H9 (cell line): ENCODE data around the gene IFNGR1. TPM values are rescaled to one million over a fixed set of nuclear protein-coding genes. Genes with fewer than 3 reads are reported as not detected.

ENCODE experiments used
- DNase-seq: peaks from one replicate; pipeline ENCODE4 v3.0.0-alpha.2; 2017
- H2AFZ ChIP-seq: one replicate; pipeline ENCODE4 v1.6.1; 2013; ENCODE audit warnings: mild to moderate bottlenecking, low read length, control low read depth, moderate library complexity
- H2AK5ac ChIP-seq: 2 replicates; pipeline ENCODE4 v1.6.1; 2013; ENCODE audit warnings: low read length, control low read depth, mixed read lengths; ENCODE audit not compliant: insufficient read length
- H2BK120ac ChIP-seq: one replicate; pipeline ENCODE4 v1.6.1; 2013; ENCODE audit warnings: low read depth, mild to moderate bottlenecking, low read length, control low read depth, inconsistent platforms; ENCODE audit not compliant: poor library complexity, severe bottlenecking
- H2BK12ac ChIP-seq: 2 replicates; pipeline ENCODE4 v1.6.1; 2013; ENCODE audit warnings: low read length, control low read depth, mixed read lengths, low read depth; ENCODE audit not compliant: insufficient read length
- H2BK15ac ChIP-seq: 2 replicates; pipeline ENCODE4 v1.6.1; 2013; ENCODE audit warnings: low read depth, low read length, control low read depth
- H2BK20ac ChIP-seq: one replicate; pipeline ENCODE4 v1.6.1; 2013; ENCODE audit warnings: low read depth, mild to moderate bottlenecking, low read length, control low read depth, inconsistent platforms; ENCODE audit not compliant: poor library complexity, severe bottlenecking
- H2BK5ac ChIP-seq: 2 replicates; pipeline ENCODE4 v1.6.1; 2013; ENCODE audit warnings: low read length, control low read depth, mixed read lengths; ENCODE audit not compliant: insufficient read length
- H3K14ac ChIP-seq: 2 replicates; pipeline ENCODE4 v1.6.1; 2013; ENCODE audit warnings: low read length, control low read depth; ENCODE audit not compliant: insufficient read depth
- H3K18ac ChIP-seq: 2 replicates; pipeline ENCODE4 v1.6.1; 2013; ENCODE audit warnings: low read depth, mild to moderate bottlenecking, mixed read lengths, low read length, control low read depth; ENCODE audit not compliant: insufficient read length
- H3K23ac ChIP-seq: 2 replicates; pipeline ENCODE4 v1.6.1; 2013; ENCODE audit warnings: low read length, control low read depth, mixed read lengths, low read depth; ENCODE audit not compliant: insufficient read length
- H3K23me2 ChIP-seq: 2 replicates; pipeline ENCODE4 v1.6.1; 2013; ENCODE audit warnings: low read depth, mild to moderate bottlenecking, mixed read lengths, low read length, control low read depth; ENCODE audit not compliant: insufficient read length, poor library complexity, severe bottlenecking
- H3K27ac ChIP-seq: 2 replicates; pipeline ENCODE4 v1.5.1; 2013; ENCODE audit warnings: low read length, control low read depth, mixed read lengths, low read depth; ENCODE audit not compliant: insufficient read length
- H3K27me3 ChIP-seq: 2 replicates; pipeline ENCODE4 v1.6.1; 2013; ENCODE audit warnings: low read length, control low read depth, inconsistent platforms; ENCODE audit not compliant: insufficient read depth
- H3K4ac ChIP-seq: 2 replicates; pipeline ENCODE4 v1.6.1; 2013; ENCODE audit warnings: low read depth, mild to moderate bottlenecking, control low read depth, inconsistent platforms, low read length, moderate library complexity
- H3K4me1 ChIP-seq: 2 replicates; pipeline ENCODE4 v1.6.1; 2013; ENCODE audit warnings: low read length, control low read depth, inconsistent platforms; ENCODE audit not compliant: insufficient read depth
- H3K4me2 ChIP-seq: 2 replicates; pipeline ENCODE4 v1.6.1; 2013; ENCODE audit warnings: low read length, control low read depth, mixed read lengths; ENCODE audit not compliant: insufficient read length, insufficient read depth
- H3K56ac ChIP-seq: 2 replicates; pipeline ENCODE4 v1.6.1; 2013; ENCODE audit warnings: low read depth, mild to moderate bottlenecking, mixed read lengths, low read length, control low read depth; ENCODE audit not compliant: insufficient read length
- H3K79me1 ChIP-seq: 2 replicates; pipeline ENCODE4 v1.6.1; 2013; ENCODE audit warnings: low read depth, mild to moderate bottlenecking, moderate library complexity, low read length, control low read depth, inconsistent platforms; ENCODE audit not compliant: insufficient read depth, poor library complexity, severe bottlenecking
- H3K79me2 ChIP-seq: 2 replicates; pipeline ENCODE4 v1.6.1; 2013; ENCODE audit warnings: low read length, control low read depth, inconsistent platforms; ENCODE audit not compliant: insufficient read depth
- H3K9ac ChIP-seq: 2 replicates; pipeline ENCODE4 v1.6.1; 2013; ENCODE audit warnings: low read length, control low read depth, mixed read lengths; ENCODE audit not compliant: insufficient read length; ENCODE audit errors: extremely low read depth
- H3K9me3 ChIP-seq: one replicate; pipeline ENCODE4 v1.6.1; 2013; ENCODE audit warnings: low read depth, low read length, inconsistent platforms; ENCODE audit not compliant: control insufficient read depth
- H3T11ph ChIP-seq: one replicate; pipeline ENCODE4 v1.6.1; 2013; ENCODE audit warnings: mild to moderate bottlenecking, low read length, control low read depth, inconsistent platforms
- H4K20me1 ChIP-seq: one replicate; pipeline ENCODE4 v1.6.1; 2013; ENCODE audit not compliant: control insufficient read depth, insufficient read length, insufficient read depth
- H4K5ac ChIP-seq: 2 replicates; pipeline ENCODE4 v1.6.1; 2013; ENCODE audit warnings: low read depth, mild to moderate bottlenecking, mixed read lengths, low read length, control low read depth; ENCODE audit not compliant: insufficient read length
- H4K8ac ChIP-seq: replicated peaks from 2 replicates; pipeline ENCODE4 v1.6.1; 2013; ENCODE audit warnings: low read length, control low read depth, mixed read lengths, low read depth; ENCODE audit not compliant: insufficient read length
- H4K91ac ChIP-seq: 2 replicates; pipeline ENCODE4 v1.6.1; 2013; ENCODE audit warnings: low read depth, mild to moderate bottlenecking, moderate library complexity, mixed read lengths, low read length, control low read depth; ENCODE audit not compliant: insufficient read length
- H3K27ac Mint-ChIP-seq, 3 experiments: 2 replicates in 2 of 3; 3 replicates in 1 of 3; pipeline ENCODE4 v1.8.0; 2020 to 2021; ENCODE audit warnings: mixed read lengths in 3 of 3, mild to moderate bottlenecking in 1 of 3, moderate library complexity in 1 of 3
- H3K27me3 Mint-ChIP-seq: 2 replicates; pipeline ENCODE4 v1.8.0; 2021; ENCODE audit warnings: low read depth, mild to moderate bottlenecking, moderate library complexity, mixed read lengths
- H3K36me3 Mint-ChIP-seq, 3 experiments: 2 replicates in 2 of 3; 3 replicates in 1 of 3; pipeline ENCODE4 v1.8.0; 2020 to 2021; ENCODE audit warnings: low read depth in 3 of 3, mixed read lengths in 3 of 3; ENCODE audit not compliant: insufficient read depth in 1 of 3
- H3K4me1 Mint-ChIP-seq, 2 experiments: 2 replicates each; pipeline ENCODE4 v1.8.0; 2020; ENCODE audit warnings: mixed read lengths in 2 of 2
- H3K4me3 Mint-ChIP-seq, 2 experiments: 2 replicates in 1 of 2; 3 replicates in 1 of 2; pipeline ENCODE4 v1.8.0; 2020 to 2021; ENCODE audit warnings: mild to moderate bottlenecking in 2 of 2, mixed read lengths in 2 of 2, moderate library complexity in 1 of 2
- H3K9me3 Mint-ChIP-seq, 2 experiments: 2 replicates in 1 of 2; 3 replicates in 1 of 2; pipeline ENCODE4 v1.8.0; 2020; ENCODE audit warnings: mild to moderate bottlenecking in 2 of 2, mixed read lengths in 2 of 2, moderate library complexity in 1 of 2
- WGBS: extraction: QIAGEN DNeasy Blood & Tissue Kit; methylation state at CpG from one replicate; pipeline ENCODE4 v1.1.7; 2013; ENCODE audit warnings: missing lambda C conversion rate, low lambda C conversion rate, mixed read lengths; ENCODE audit not compliant: insufficient read length; ENCODE audit errors: extremely low coverage; 5-methylcytosine and 5-hydroxymethylcytosine counted together
- total RNA-seq: library from RNA; stranded (reverse); gene quantifications from 2 replicates; pipeline ENCODE4 v1.2.1, GENCODE V29; 2021
- TF ChIP-seq, protein P1 (sequence below): fragments of 200-600 bp; sonication (generic); conservative IDR thresholded peaks from 3 replicates; pipeline ENCODE4 v1.8.0; 2021; ENCODE audit warnings: antibody characterized with exemption, mild to moderate bottlenecking

IFNGR1 gene
- total RNA-seq, 1 experiment from 2014 or later: 32.2 TPM

DNA sequence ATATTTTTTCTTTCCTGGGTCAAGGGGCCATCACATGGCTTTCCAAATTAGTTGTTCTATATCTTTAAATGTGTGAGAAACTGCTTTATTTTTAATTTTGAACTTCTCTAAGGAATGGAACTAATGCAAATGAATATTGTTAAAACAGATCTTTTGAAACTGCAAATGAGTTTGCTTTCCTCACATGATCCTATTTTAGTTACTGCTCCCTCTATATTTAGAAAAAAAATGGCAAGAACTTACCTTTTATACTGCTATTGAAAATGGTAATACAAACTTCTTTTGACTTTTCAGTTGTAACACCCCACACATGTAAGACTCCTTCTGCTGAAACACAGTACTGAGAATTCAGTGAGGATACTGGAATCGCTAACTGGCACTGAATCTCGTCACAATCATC, 15.9 kb downstream of the IFNGR1 start:
- Histone ChIP-seq H2BK12ac (no peak overlapping the region), H3K4ac (no peak overlapping the region), H4K91ac (no peak overlapping the region), H3K4me2 (no peak overlapping the region), H3K23me2 (no peaks in the 10 kb centered on the region), H3T11ph (no peak overlapping the region), H3K9me3 (peaks cover 4% of the 10 kb centered on the region), H2BK120ac (no peak overlapping the region), H3K23ac (no peak overlapping the region), H3K27ac (no peak overlapping the region), H3K18ac (no peak overlapping the region), H4K8ac (no peak overlapping the region), H2AFZ (no peak overlapping the region), H3K79me2 (no peaks in the 10 kb centered on the region), H3K4me1 (no peaks in the 10 kb centered on the region), H3K14ac (no peak overlapping the region), H2BK15ac (no peak overlapping the region), H3K79me1 (no peaks in the 10 kb centered on the region), H4K20me1 (no peaks in the 10 kb centered on the region), H3K56ac (no peak overlapping the region), H2BK5ac (no peak overlapping the region), H2BK20ac (no peak overlapping the region), H4K5ac (no peak overlapping the region), H3K27me3 (no peaks in the 10 kb centered on the region), H2AK5ac (no peak overlapping the region), H3K9ac (no peak overlapping the region)
- Mint-ChIP-seq H3K9me3 (peaks cover 8 to 9% of the 10 kb centered on the region in 2 experiments), H3K27ac (no peak overlapping the region), H3K4me1 (no peaks in the 10 kb centered on the region), H3K27me3 (no peaks in the 10 kb centered on the region), H3K4me3 (no peak overlapping the region), H3K36me3 (peaks cover 57 to 79% (median 64%) of the 10 kb centered on the region in 3 experiments)
- no peak for DNase-seq
- TF ChIP-seq, protein P1, sequence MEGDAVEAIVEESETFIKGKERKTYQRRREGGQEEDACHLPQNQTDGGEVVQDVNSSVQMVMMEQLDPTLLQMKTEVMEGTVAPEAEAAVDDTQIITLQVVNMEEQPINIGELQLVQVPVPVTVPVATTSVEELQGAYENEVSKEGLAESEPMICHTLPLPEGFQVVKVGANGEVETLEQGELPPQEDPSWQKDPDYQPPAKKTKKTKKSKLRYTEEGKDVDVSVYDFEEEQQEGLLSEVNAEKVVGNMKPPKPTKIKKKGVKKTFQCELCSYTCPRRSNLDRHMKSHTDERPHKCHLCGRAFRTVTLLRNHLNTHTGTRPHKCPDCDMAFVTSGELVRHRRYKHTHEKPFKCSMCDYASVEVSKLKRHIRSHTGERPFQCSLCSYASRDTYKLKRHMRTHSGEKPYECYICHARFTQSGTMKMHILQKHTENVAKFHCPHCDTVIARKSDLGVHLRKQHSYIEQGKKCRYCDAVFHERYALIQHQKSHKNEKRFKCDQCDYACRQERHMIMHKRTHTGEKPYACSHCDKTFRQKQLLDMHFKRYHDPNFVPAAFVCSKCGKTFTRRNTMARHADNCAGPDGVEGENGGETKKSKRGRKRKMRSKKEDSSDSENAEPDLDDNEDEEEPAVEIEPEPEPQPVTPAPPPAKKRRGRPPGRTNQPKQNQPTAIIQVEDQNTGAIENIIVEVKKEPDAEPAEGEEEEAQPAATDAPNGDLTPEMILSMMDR: no peak
- WGBS: no CpG with 5 or more reads among the region's 2 CpGs
